ENCODE results near the gene APLP1.

The APLP1 gene

DNA sequence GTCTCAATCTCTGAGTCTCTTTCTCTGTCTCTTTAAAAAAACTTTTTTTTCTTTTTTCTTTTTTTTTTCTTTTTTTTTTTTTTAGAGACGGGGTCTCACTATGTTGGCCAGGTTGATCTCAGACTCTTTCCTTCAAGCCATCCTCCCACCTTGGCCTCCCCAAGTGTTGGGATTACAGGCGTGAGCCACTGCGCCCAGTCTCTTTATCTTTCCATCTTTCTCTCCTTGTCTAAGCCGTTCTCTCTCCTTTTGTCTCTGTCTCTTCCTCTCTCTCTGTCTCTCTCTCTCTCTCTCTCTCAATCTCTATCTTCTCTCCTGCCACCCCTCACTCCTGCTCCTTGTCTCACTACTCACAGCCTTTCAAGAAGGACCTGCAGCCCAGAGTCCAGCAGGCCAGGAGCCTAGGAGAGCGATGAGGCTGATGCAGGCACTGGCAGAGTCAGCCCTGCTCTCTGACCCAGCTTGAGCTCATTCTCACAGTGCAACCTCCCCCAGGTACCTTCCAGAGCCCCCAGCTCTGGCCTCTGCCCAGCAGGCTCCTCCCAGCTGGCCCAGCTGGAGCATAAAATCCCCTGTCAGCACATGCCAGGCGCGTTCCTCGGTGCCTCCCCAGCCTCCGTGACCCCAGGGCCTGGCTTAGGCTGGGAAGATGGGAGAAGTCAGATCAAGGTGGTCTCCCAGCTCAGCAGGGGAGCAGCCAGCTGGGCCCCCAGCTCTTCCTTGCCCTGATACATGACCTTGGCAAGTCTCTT is 16.2 kb upstream of the APLP1 start, which contains the start of gene NPHS1:
Gene NPHS1, minus strand, starts transcription at position 476 of the 752 bp plus-strand sequence. CDS start 667 bp downstream, outside the sequence.
- no peak for DNase-seq (ENCODE audit: low read depth)

DNA sequence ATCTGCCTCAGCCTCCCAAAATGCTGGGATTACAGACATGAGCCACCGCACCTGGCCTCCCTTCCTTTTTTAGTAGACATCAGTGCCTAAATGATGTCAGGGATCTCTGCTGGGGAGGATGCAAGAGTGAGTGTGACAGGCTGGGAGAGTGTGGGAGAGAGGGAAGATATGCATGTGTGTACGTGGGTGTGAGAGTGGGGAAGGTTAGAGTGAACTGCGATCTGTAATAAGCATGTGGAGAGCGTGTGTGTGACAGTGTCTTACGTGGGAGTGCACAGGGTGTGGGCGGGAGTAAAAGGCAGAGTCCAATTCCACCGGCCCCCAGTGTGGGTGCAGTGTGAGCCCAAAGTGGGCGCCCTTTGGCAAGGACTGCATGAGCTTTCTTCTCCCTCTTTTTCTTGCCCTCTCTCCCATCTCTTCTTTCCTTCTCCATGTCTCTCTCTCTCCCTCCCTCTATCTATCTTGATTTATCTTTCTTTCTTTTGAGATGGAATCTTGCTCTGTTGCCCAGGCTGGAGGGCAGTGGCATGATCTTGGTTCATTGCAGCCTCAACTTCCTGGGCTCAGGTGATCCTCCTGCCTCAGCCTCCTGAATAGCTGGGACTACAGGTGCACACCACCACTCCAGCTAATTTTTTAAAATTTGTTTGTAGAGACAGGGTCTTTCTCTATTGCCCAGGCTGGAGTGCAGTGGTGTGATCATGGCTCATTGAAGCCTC is 15.2 kb upstream of the APLP1 start:
- no peak for DNase-seq (ENCODE audit: low read depth)

DNA sequence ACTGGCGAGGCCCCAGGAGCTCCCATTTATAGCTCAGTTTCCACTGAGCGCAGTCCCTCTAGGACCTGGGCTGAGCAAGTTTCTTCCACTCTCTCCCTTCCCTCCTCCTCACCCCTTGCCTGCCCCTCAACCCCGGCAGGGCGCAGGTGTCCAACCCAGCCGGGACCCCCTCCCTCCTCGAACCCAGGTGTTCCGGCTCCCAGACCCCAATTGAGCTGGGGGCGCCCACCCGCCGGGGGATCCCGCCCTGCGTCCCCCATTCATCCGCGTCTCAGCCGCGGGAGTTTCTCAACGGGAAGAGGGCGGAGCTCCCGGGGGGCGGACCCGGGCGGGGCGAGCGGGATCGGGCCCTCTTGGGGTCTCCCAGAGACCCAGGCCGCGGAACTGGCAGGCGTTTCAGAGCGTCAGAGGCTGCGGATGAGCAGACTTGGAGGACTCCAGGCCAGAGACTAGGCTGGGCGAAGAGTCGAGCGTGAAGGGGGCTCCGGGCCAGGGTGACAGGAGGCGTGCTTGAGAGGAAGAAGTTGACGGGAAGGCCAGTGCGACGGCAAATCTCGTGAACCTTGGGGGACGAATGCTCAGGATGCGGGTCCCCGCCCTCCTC is 11.7 kb upstream of the APLP1 start, which contains the start of gene KIRREL2:
Gene KIRREL2, plus strand, starts transcription at position 366 of the 604 bp plus-strand sequence. Its CDS starts 209 bp downstream, at position 575.
- no peak for DNase-seq (ENCODE audit: low read depth)

GRCh38 chr19:35858311-35858710 is 10.1 kb upstream of the APLP1 start:
- DNase-seq (ENCODE audit: low read depth): no peak

- DNase-seq (ENCODE audit: low read depth): no peak
These were observed 9.0 kb upstream of the APLP1 start for GRCh38 chr19:35859414-35859813.

DNA sequence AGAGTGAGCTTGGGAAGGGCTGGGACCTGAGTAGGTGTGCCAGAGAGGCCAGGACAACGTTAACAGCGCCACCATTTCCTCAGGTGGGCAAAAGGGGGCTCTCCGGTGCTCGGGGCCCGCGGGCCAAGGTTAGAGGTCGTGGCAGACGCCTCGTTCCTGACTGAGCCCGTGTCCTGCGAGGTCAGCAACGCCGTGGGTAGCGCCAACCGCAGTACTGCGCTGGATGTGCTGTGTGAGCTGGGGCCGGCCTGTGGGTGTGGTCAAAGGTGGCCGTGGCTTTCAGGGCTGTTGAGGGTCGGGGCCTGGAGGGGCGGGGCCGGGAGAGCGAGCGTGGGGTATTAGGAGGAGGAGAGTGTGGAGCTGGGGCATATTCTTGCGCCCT is 7.9 kb upstream of the APLP1 start:
- no peak for DNase-seq (ENCODE audit: low read depth)

- DNase-seq (ENCODE audit: low read depth): peak; percentile 16
These were observed 7.3 kb upstream of the APLP1 start for GRCh38 chr19:35860818-35861639.

DNA sequence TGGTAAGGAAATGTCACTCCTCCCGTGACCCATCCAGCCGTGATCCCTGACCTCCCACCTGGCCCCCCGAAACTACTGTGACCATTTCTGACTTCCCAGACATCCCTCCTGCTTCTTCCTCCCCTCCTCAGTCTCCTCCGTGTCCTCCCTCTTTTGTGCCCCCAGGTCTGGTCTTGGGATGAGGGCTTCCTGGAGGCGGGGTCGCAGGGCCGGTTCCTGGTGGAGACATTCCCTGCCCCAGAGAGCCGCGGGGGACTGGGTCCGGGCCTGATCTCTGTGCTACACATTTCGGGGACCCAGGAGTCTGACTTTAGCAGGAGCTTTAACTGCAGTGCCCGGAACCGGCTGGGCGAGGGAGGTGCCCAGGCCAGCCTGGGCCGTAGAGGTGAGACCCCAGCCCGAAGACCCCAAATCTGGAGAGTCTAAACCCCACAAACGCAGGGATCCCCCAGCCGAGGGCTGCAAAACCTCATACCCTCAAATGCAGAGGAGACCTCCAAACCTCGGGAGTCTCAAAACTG is 6.7 kb upstream of the APLP1 start:
- DNase-seq (ENCODE audit: low read depth): no peak

GRCh38 chr19:35862528-35862927 is 5.8 kb upstream of the APLP1 start:
- no peak for DNase-seq (ENCODE audit: low read depth)

- DNase-seq (ENCODE audit: low read depth): no peak
These were observed 5.4 kb upstream of the APLP1 start for GRCh38 chr19:35863018-35863417.

- no peak for DNase-seq (ENCODE audit: low read depth)
These were observed 501 bp downstream of the APLP1 start for GRCh38 chr19:35868823-35869326.

DNA sequence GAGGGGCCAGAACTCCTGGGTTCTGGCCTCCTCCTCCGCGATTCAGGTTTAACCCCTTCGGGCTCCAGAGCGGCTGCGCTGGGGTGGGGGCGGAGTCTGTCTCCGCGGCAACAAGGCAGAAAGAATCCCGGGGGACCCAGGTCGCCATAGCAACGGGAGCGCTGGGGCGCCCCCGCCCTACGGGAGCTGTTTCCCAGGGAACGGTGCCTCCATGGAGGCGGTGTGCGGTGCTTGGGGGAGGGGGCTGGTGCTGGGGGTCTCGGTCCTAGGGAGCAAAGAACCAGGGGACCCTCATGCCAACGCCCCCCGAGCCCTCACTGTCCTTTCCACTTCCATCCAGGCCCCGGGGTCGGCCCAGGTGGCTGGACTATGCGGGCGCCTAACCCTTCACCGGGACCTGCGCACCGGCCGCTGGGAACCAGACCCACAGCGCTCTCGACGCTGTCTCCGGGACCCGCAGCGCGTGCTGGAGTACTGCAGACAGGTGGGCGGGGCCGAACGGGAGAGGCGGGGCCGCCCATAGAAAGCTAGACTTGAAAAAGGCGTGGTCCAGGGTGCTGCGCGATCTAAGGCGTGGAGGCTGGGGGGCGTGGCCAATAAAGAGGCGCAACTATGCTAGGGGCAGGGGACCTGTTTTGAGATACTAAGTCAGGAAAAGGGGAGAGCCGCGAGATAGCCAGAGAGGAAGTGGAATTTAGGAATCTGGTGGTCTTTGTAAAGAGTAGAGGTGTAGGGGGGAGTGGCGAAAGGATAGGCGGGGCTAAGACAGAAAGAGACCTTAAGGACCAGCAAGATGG is 1.2 kb downstream of the APLP1 start:
- peak; percentile 81 for DNase-seq (ENCODE audit: low read depth)

DNA sequence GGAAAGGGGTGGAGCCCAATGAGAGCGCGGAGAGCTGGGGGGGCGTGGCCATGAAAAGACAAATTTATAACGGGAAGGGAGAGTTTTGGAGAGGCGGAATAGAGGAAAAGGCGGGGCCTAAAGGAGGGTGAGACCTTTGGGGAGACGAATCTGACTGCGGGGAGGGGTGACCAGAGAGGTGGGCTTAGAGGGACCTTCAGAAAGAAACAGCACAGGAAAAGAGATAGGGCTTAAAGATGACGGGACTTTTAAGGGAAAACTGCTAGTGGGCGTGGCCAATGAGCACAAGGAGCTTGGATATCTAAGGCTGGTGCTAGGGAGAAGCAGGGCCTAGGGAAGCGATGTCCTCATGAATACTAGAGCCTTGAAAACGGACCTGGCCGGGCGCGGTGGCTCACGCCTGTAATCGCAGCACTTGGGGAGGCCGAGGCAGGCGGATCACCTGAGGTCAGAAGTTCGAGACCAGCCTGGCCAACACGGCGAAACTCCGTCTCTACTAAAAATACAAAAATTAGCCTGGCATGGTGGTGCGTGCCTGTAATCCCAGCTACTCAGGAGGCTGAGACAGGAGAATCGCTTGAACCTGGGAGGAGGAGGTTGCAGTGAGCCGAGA is 1.9 kb downstream of the APLP1 start:
- DNase-seq (ENCODE audit: low read depth): peak; percentile 73

GRCh38 chr19:35870798-35871197 is 2.4 kb downstream of the APLP1 start:
- DNase-seq (ENCODE audit: low read depth): no peak

DNA sequence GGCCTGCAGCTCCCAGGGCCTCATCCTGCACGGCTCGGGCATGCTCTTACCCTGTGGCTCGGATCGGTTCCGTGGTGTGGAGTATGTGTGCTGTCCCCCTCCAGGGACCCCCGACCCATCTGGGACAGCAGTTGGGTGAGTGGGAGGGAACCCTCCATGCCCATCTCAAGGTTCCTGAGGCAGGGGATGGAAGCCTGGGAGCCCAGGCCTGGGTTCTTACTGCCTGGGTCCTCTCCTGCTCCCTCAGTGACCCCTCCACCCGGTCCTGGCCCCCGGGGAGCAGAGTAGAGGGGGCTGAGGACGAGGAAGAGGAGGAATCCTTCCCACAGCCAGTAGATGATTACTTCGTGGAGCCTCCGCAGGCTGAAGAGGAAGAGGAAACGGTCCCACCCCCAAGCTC is 3.2 kb downstream of the APLP1 start:
- no peak for DNase-seq (ENCODE audit: low read depth)

- DNase-seq (ENCODE audit: low read depth): no peak
These were observed 3.8 kb downstream of the APLP1 start for GRCh38 chr19:35872180-35872579.

DNA sequence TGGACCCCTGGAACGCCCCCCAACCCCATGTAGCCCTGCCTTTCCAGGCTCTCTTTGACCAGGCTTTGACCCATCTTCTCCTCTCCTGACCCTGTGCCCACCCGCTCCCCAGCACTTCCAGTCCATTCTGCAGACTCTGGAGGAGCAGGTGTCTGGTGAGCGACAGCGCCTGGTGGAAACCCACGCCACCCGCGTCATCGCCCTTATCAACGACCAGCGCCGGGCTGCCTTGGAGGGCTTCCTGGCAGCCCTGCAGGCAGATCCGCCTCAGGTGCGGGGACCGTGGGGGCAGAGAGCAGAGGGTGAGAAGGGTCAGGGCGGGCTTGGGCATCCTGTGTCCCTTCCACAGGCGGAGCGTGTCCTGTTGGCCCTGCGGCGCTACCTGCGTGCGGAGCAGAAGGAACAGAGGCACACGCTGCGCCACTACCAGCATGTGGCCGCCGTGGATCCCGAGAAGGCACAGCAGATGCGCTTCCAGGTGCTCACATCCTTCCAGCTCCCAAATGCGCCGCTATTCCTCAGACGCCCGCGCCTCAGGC is 6.1 kb downstream of the APLP1 start:
- DNase-seq (ENCODE audit: low read depth): no peak

- DNase-seq (ENCODE audit: low read depth): no peak
These were observed 10.7 kb downstream of the APLP1 start for GRCh38 chr19:35879068-35879467.

DNA sequence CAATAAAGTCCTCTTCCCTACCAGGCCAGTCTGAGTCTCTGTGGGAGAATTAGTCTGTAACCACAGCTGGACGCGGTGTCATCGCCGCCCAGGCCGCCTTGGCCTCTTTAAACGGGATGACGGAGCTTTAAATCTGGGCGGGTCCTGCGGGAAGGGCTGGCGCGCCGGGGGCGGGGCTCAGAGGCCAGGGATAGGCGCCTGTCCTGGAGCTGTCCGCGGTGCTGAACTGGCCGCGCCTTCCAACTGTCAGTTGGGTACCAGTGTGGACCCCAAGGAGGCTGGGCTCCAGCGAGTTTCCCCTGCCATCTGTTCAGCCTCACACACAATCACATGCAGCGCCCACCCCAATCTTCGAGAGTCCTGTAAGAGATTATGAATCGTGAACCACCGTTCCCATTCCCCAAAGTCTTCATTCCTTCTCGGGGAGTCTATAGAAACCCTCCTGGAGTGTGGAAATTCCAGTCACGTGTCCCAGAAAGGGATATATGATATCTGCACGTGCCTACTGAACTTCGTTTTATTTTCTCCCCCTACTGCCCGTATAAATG is 11.5 kb downstream of the APLP1 start:
- DNase-seq (ENCODE audit: low read depth): peak; percentile 93
